PC-9 (cell line): ENCODE measurements around the gene BAIAP2L2. TPM values are rescaled to one million over a fixed set of nuclear protein-coding genes. Genes with fewer than 3 reads are reported as not detected.
"Not testable (repeated sequence)": the region's sequence is repeated elsewhere in the genome, so short reads cannot be mapped to it uniquely, and the experiment has no call there.

Experiments
- BruUV-seq: library from RNA; stranded (reverse); fragments of 400-500 nt; replicated peaks from 2 replicates; lab custom pipeline; 2021; lab: Mats Ljungman, UMichigan
- CTCF ChIA-PET: fragments of 300-600 bp; sonication (Branson Sonifier 250); formaldehyde crosslinking; loops from one replicate; lab custom pipeline; 2022; ENCODE audit warnings: antibody characterized with exemption; lab: Charles Lee
- POLR2A ChIA-PET: fragments of 300-600 bp; sonication (Branson Sonifier 250); formaldehyde crosslinking; loops from one replicate; lab custom pipeline; 2022; ENCODE audit warnings: antibody characterized with exemption; ENCODE audit not compliant: unreplicated experiment; lab: Charles Lee
- DNase-seq, 2 experiments: peaks; one replicate each; pipeline versions ENCODE4 v3.0.0 to v3.0.0-alpha.2; 2015 to 2022; ENCODE audit warnings: mixed read lengths in 1 of 2
- H2AFZ ChIP-seq: fragments of 200-600 bp; sonication (generic); 2 replicates; pipeline ENCODE4 v1.8.1; 2017; ENCODE audit warnings: antibody characterized with exemption
- H3F3A ChIP-seq: fragments of 200-600 bp; sonication (generic); 2 replicates; pipeline ENCODE4 v1.8.1; 2017; ENCODE audit warnings: antibody characterized with exemption, mild to moderate bottlenecking, low read depth; ENCODE audit not compliant: insufficient read depth
- H3K27ac ChIP-seq: fragments of 200-600 bp; sonication (generic); 2 replicates; pipeline ENCODE4 v1.6.1; 2016; ENCODE audit warnings: mixed run types
- H3K27me3 ChIP-seq: fragments of 200-600 bp; sonication (generic); 2 replicates; pipeline ENCODE4 v1.6.1; 2016; ENCODE audit warnings: low read depth, mixed run types; ENCODE audit not compliant: insufficient read depth
- H3K36me3 ChIP-seq: fragments of 200-600 bp; sonication (generic); 2 replicates; pipeline ENCODE4 v1.6.1; 2016; ENCODE audit warnings: low read depth, mixed run types
- H3K4me1 ChIP-seq: fragments of 200-600 bp; sonication (generic); replicated peaks from 2 replicates; pipeline ENCODE4 v1.6.1; 2016; ENCODE audit warnings: mixed run types; ENCODE audit not compliant: insufficient read depth
- H3K4me2 ChIP-seq: fragments of 200-600 bp; sonication (generic); 2 replicates; pipeline ENCODE4 v1.6.1; 2017; ENCODE audit warnings: mixed run types
- H3K4me3 ChIP-seq: fragments of 200-600 bp; sonication (generic); 2 replicates; pipeline ENCODE4 v1.6.1; 2016; ENCODE audit warnings: mixed run types
- H3K79me2 ChIP-seq: fragments of 200-600 bp; sonication (generic); 2 replicates; pipeline ENCODE4 v1.6.1; 2017; ENCODE audit warnings: low read depth, mixed run types
- H3K9me2 ChIP-seq: fragments of 200-600 bp; sonication (generic); 2 replicates; pipeline ENCODE4 v1.8.1; 2017; ENCODE audit warnings: mild to moderate bottlenecking; ENCODE audit not compliant: insufficient read depth
- H3K9me3 ChIP-seq: fragments of 200-600 bp; sonication (generic); 2 replicates; pipeline ENCODE4 v1.8.1; 2016; ENCODE audit warnings: low read depth; ENCODE audit not compliant: insufficient read depth
- H4K20me1 ChIP-seq: fragments of 200-600 bp; sonication (generic); 2 replicates; pipeline ENCODE4 v1.8.1; 2017; ENCODE audit not compliant: insufficient read depth
- CTCF ChIP-seq: fragments of 200-600 bp; sonication (generic); conservative IDR thresholded peaks from 2 replicates; pipeline ENCODE4 v1.6.1; 2017; ENCODE audit warnings: mixed run types, antibody characterized with exemption, mild to moderate bottlenecking, moderate library complexity
- EZH2 ChIP-seq: fragments of 200-600 bp; sonication (generic); IDR thresholded peaks from 2 replicates; pipeline ENCODE4 v1.8.0; 2017; ENCODE audit warnings: antibody characterized with exemption, low read depth
- intact Hi-C: fragments of 100-400 bp; cut with micrococcal nuclease; formaldehyde crosslinking; loops from one replicate; pipeline ENCODE4 v1.10.0; 2022; ENCODE audit not compliant: unreplicated experiment
- total RNA-seq: library from RNA; stranded (reverse); gene quantifications from 2 replicates; pipeline ENCODE4 v1.2.3, GENCODE V29; 2021

BAIAP2L2 gene
- total RNA-seq, 1 experiment from 2014 or later: 7.1 TPM

GRCh38 chr22:38124236-38124974 lies 13.9 kb upstream of the BAIAP2L2 start:
- Histone ChIP-seq H3K9me3 (no peaks in the 10 kb centered on the region), H3K79me2 (no peaks in the 10 kb centered on the region), H3K27ac (no peak overlapping the region), H3K4me1 (no peaks in the 10 kb centered on the region), H3K27me3 (no peaks in the 10 kb centered on the region), H2AFZ (no peak overlapping the region), H3K9me2 (no peaks in the 10 kb centered on the region), H3K36me3 (no peaks in the 10 kb centered on the region), H3K4me3 (no peak overlapping the region), H3K4me2 (no peak overlapping the region), H3F3A (0 out of 2 replicates have a peak, but pooled peaks cover 11% of the 10 kb centered on the region), H4K20me1 (no peaks in the 10 kb centered on the region)
- intact Hi-C loops: no loop called here
- TF ChIP-seq CTCF (no peak), EZH2 (no peak)
- CTCF ChIA-PET: no interaction called here
- BruUV-seq: no TSS peak
- DNase-seq: no peak
- POLR2A ChIA-PET: interaction anchor here (0.5 kb wide), 1 partner anchor 82 kb away, joined by 3 read pairs; no protein-coding TSS in a partner anchor

GRCh38 chr22:38122616-38123015 lies 12.1 kb upstream of the BAIAP2L2 start:
- DNase-seq: no peak
- no peaks in the 10 kb centered on the region for H3K9me2 ChIP-seq
- intact Hi-C loops: no loop called here
- TF ChIP-seq CTCF (no peak), EZH2 (no peak)
- H3F3A ChIP-seq: 0 out of 2 replicates have a peak, but pooled peaks cover 11% of the 10 kb centered on the region
- H3K9me3 ChIP-seq: no peaks in the 10 kb centered on the region
- H2AFZ ChIP-seq: no peak overlapping the region
- POLR2A ChIA-PET: no interaction called here
- no peak overlapping the region for H3K4me3 ChIP-seq
- no TSS peak for BruUV-seq
- no peak overlapping the region for H3K27ac ChIP-seq
- H3K4me2 ChIP-seq: no peak overlapping the region
- H3K4me1 ChIP-seq: no peaks in the 10 kb centered on the region
- CTCF ChIA-PET: interaction anchor here (0.8 kb wide), 1 partner anchor 13 kb away, joined by 3 read pairs; no protein-coding TSS in a partner anchor
- H3K36me3 ChIP-seq: no peaks in the 10 kb centered on the region
- no peaks in the 10 kb centered on the region for H4K20me1 ChIP-seq
- H3K79me2 ChIP-seq: no peaks in the 10 kb centered on the region
- no peaks in the 10 kb centered on the region for H3K27me3 ChIP-seq

GRCh38 chr22:38120359-38121110 lies 10.1 kb upstream of the BAIAP2L2 start:
- DNase-seq: no peak
- no peak overlapping the region for H3K27ac ChIP-seq
- H2AFZ ChIP-seq: no peak overlapping the region
- H3K9me2 ChIP-seq: no peaks in the 10 kb centered on the region
- no peak overlapping the region for H3K4me3 ChIP-seq
- no peaks in the 10 kb centered on the region for H3K36me3 ChIP-seq
- H3K9me3 ChIP-seq: no peaks in the 10 kb centered on the region
- ChIA-PET POLR2A (no interaction called here), CTCF (no interaction called here)
- 0 out of 2 replicates have a peak, but pooled peaks cover 3% of the 10 kb centered on the region for H3F3A ChIP-seq
- BruUV-seq: no TSS peak
- H3K79me2 ChIP-seq: no peaks in the 10 kb centered on the region
- H3K4me1 ChIP-seq: no peaks in the 10 kb centered on the region
- TF ChIP-seq CTCF (no peak), EZH2 (no peak)
- H4K20me1 ChIP-seq: no peaks in the 10 kb centered on the region
- no peak overlapping the region for H3K4me2 ChIP-seq
- intact Hi-C loops: no loop called here
- no peaks in the 10 kb centered on the region for H3K27me3 ChIP-seq

GRCh38 chr22:38118747-38119146 lies 8.3 kb upstream of the BAIAP2L2 start:
- H3K9me2 ChIP-seq, CTCF ChIA-PET, POLR2A ChIA-PET, BruUV-seq, intact Hi-C loops, H3K27me3 ChIP-seq, H3K27ac ChIP-seq, H3K4me3 ChIP-seq, H2AFZ ChIP-seq, H3K79me2 ChIP-seq, H3F3A ChIP-seq, DNase-seq, H4K20me1 ChIP-seq, H3K4me2 ChIP-seq, H3K4me1 ChIP-seq, H3K36me3 ChIP-seq, H3K9me3 ChIP-seq: not testable (repeated sequence)
